ENCODE results near the gene COG2. TPM values are rescaled to one million over a fixed set of nuclear protein-coding genes. Genes with fewer than 3 reads are reported as not detected.

Gene COG2
- total RNA-seq, 1 donor, result 23.9 TPM

GRCh38 chr1:230708631-230709580 lies 66.6 kb downstream of the COG2 start:
- no peak for TF ChIP-seq CTCF (IDR thresholded peaks at IDR 0.05; ENCODE audit: extremely low read depth, low read depth, low read length)
- H3K9me3 ChIP-seq (ENCODE audit: low read depth, low read length), result no peaks in the 10 kb centered on the region
- no peaks in the 10 kb centered on the region for H3K27me3 ChIP-seq (ENCODE audit: insufficient read depth, low read length)
- H3K4me3 ChIP-seq (ENCODE audit: insufficient read depth, low read length), result no peak overlapping the region
- DNase-seq (ENCODE audit: insufficient read length, low spot score, missing footprints), result no peak
- no peak overlapping the region for H3K27ac ChIP-seq (ENCODE audit: low read depth, low read length)
- no peaks in the 10 kb centered on the region for H4K20me1 ChIP-seq (ENCODE audit: insufficient read depth, low read length)
- H3K4me1 ChIP-seq (ENCODE audit: insufficient read depth, low read length), result peaks cover 5% of the 10 kb centered on the region
- H3K79me2 ChIP-seq (ENCODE audit: insufficient read depth, low read length), result no peaks in the 10 kb centered on the region
- no peaks in the 10 kb centered on the region for H3K36me3 ChIP-seq (ENCODE audit: insufficient read depth, low read length)
- H2AFZ ChIP-seq (ENCODE audit: low read length), result no peak overlapping the region
- no peak overlapping the region for H3K4me2 ChIP-seq (ENCODE audit: insufficient read depth, low read length)

- H3K9me3 ChIP-seq (ENCODE audit: low read depth, low read length), result no peaks in the 10 kb centered on the region
- no peaks in the 10 kb centered on the region for H3K27me3 ChIP-seq (ENCODE audit: insufficient read depth, low read length)
- H3K79me2 ChIP-seq (ENCODE audit: insufficient read depth, low read length), result no peaks in the 10 kb centered on the region
- H3K36me3 ChIP-seq (ENCODE audit: insufficient read depth, low read length), result no peaks in the 10 kb centered on the region
- no peak overlapping the region for H3K27ac ChIP-seq (ENCODE audit: low read depth, low read length)
- no peak overlapping the region for H2AFZ ChIP-seq (ENCODE audit: low read length)
- H4K20me1 ChIP-seq (ENCODE audit: insufficient read depth, low read length), result no peaks in the 10 kb centered on the region
- H3K4me3 ChIP-seq (ENCODE audit: insufficient read depth, low read length), result no peak overlapping the region
- peaks cover 11% of the 10 kb centered on the region for H3K4me1 ChIP-seq (ENCODE audit: insufficient read depth, low read length)
- no peak overlapping the region for H3K4me2 ChIP-seq (ENCODE audit: insufficient read depth, low read length)
- DNase-seq (ENCODE audit: insufficient read length, low spot score, missing footprints), result no peak
- no peak for TF ChIP-seq CTCF (IDR thresholded peaks at IDR 0.05; ENCODE audit: extremely low read depth, low read depth, low read length)
Measured at GRCh38 chr1:230709619-230710542, 67.6 kb downstream of the COG2 start.

GRCh38 chr1:230710543-230710904 lies 68.2 kb downstream of the COG2 start:
- H3K4me1 ChIP-seq (ENCODE audit: insufficient read depth, low read length), result peaks cover 11% of the 10 kb centered on the region
- no peak for DNase-seq (ENCODE audit: insufficient read length, low spot score, missing footprints)
- no peak for TF ChIP-seq CTCF (IDR thresholded peaks at IDR 0.05; ENCODE audit: extremely low read depth, low read depth, low read length)
- H3K4me3 ChIP-seq (ENCODE audit: insufficient read depth, low read length), result no peak overlapping the region
- H2AFZ ChIP-seq (ENCODE audit: low read length), result no peak overlapping the region
- no peak overlapping the region for H3K27ac ChIP-seq (ENCODE audit: low read depth, low read length)
- no peaks in the 10 kb centered on the region for H3K36me3 ChIP-seq (ENCODE audit: insufficient read depth, low read length)
- no peaks in the 10 kb centered on the region for H3K9me3 ChIP-seq (ENCODE audit: low read depth, low read length)
- no peaks in the 10 kb centered on the region for H3K27me3 ChIP-seq (ENCODE audit: insufficient read depth, low read length)
- no peak overlapping the region for H3K4me2 ChIP-seq (ENCODE audit: insufficient read depth, low read length)
- no peaks in the 10 kb centered on the region for H3K79me2 ChIP-seq (ENCODE audit: insufficient read depth, low read length)
- H4K20me1 ChIP-seq (ENCODE audit: insufficient read depth, low read length), result no peaks in the 10 kb centered on the region

GRCh38 chr1:230711245-230711644 lies 69.0 kb downstream of the COG2 start:
- TF ChIP-seq CTCF (IDR thresholded peaks at IDR 0.05; ENCODE audit: extremely low read depth, low read depth, low read length), result no peak
- no peak overlapping the region for H3K27ac ChIP-seq (ENCODE audit: low read depth, low read length)
- H4K20me1 ChIP-seq (ENCODE audit: insufficient read depth, low read length), result no peaks in the 10 kb centered on the region
- no peaks in the 10 kb centered on the region for H3K9me3 ChIP-seq (ENCODE audit: low read depth, low read length)
- H3K36me3 ChIP-seq (ENCODE audit: insufficient read depth, low read length), result no peaks in the 10 kb centered on the region
- peaks cover 11% of the 10 kb centered on the region for H3K4me1 ChIP-seq (ENCODE audit: insufficient read depth, low read length)
- DNase-seq (ENCODE audit: insufficient read length, low spot score, missing footprints), result no peak
- no peaks in the 10 kb centered on the region for H3K27me3 ChIP-seq (ENCODE audit: insufficient read depth, low read length)
- no peak overlapping the region for H3K4me3 ChIP-seq (ENCODE audit: insufficient read depth, low read length)
- no peaks in the 10 kb centered on the region for H3K79me2 ChIP-seq (ENCODE audit: insufficient read depth, low read length)
- no peak overlapping the region for H2AFZ ChIP-seq (ENCODE audit: low read length)
- H3K4me2 ChIP-seq (ENCODE audit: insufficient read depth, low read length), result no peak overlapping the region

Data from osteoblast (primary cell).